Stimulated activated naive CD4-positive, alpha-beta T cell (primary cell): ENCODE results near the gene FAM217A.
"Not testable (repeated sequence)": the region's sequence is repeated elsewhere in the genome, so short reads cannot be mapped to it uniquely, and the experiment has no call there.

Experiments
- DNase-seq, 6 experiments: peaks; one replicate each; lab custom pipeline; 2025; lab: John Stamatoyannopoulos, UW

The FAM217A gene, protein sequence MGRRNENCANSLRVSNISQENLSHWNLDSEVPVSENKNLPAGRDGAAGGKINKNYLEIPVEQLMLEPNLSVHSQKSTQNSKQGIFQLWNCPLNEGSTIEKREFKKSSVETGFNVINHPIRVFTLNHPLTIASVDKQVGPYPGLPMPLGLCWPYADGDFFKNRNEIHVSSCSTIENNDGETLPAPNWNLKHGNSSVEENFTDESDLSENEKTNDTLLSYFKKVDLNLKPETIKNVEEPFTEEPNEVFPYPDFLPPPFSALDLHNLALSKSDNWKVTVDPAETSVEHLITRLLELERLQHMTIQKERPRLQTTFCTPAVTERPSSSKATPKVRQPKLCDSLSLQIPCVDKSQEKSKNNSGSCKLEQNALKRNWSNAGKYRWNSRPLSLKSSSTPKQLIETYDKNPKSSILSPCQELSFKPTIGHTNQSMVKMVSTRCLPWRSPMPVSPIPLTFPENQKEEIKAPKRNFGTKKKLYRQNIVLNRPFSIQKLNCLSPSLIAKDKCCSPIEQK

DNA sequence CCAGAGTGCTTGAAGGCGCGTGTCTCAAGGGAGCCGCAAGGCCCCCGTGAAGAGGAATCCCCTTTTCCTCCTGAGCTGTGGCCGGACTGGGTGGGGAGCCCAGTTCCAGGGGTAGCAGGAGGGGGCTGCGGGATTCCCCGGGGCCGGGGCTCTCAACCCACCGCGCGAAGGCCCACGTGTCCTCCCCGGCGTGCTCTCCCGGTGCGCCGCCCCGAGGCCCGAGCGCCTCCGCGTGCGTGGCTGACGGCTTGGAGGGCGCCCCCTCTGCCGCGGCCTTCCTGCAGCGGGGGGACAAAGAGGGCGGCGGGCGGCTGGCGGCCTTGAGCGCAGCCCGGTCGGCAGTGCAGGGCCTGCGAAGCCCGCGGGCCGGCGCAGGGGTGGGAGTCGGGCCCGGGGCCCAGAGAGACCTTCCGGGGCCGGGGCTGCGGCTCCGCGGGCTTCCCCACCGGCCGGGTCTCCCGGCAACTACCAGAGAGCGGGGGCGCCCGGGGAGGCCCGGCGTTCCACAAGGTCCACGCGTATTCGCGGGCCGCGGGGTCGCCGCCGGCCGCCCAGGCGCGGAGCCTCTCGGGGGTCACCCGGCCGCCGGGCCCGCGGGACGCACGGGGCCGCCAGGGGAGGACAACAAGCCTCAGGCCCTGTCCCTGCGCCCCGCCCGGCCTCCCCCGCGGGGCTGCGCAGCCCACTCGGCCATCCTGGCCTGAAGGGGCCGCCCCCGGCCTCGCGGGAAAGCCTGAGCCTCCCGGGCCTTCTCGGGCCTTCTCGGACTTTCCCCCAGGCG, at the start of gene FAM217A:
Gene FAM217A, minus strand, starts transcription at position 447 of the 781 bp plus-strand sequence. CDS start 1,723 bp downstream, outside the sequence.
- no peak for DNase-seq

DNA sequence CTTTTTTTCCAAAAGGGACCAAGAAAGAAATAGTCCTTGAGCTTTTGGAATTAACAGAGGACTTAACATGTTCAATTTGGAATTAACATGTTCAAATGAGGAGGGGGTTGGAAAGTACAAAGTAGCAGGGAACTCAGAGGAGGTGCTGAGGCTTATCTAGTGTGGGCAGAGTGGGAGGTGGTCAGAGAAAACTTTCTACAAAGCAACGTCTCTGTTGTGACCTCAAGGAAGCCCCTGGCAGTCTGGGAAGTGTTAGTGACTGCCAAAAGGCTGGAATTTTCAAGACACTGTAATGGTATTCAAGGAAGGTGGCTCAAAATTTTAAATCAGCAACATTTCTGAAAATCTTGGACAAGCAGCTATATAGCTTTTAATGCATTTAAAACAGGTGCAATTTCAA, 49.1 kb upstream of the FAM217A start:
- no peak for DNase-seq

DNA sequence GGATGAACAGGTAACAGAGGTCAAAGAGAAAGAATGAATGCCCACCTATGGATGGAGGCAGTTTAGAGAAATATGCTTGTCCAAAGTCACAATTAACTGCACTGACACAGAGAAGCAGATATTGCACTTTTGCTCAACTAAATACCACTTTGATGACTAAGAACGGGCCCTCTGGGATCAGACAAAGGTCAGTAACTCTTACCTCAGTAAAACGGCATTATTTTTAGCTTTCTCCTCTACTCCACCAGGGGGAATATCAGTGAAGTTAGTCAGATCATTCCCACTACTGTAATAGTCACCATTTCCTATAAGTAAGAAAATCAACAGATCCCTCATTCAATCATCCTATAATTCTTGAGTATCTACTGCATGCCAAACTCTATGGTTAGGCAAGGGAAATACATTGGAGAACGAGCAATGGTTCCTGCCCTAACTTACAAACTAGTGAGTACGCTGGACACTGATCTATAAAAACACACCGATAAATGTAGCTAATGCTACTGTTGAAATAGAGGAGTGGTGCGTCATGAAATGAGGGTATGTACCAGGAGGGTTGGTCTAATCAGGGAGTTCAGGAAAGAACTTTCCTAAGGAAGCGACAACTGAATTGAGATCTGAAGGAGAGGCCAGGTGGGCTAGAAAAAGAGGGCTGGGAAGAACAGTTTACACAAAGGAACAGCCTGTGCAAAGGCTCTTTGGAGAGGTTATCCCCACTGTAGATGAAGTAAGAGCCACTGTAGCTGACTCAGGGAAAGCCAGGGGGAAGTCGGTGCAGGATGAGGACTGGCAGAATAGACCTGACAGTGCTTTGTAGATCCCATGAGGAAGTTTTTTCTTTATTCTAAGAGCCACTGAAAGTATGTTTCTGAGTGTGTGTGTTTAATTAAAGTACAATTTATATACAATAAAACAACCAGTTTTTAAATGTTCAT, 47.3 kb upstream of the FAM217A start:
- DNase-seq: no peak

DNA sequence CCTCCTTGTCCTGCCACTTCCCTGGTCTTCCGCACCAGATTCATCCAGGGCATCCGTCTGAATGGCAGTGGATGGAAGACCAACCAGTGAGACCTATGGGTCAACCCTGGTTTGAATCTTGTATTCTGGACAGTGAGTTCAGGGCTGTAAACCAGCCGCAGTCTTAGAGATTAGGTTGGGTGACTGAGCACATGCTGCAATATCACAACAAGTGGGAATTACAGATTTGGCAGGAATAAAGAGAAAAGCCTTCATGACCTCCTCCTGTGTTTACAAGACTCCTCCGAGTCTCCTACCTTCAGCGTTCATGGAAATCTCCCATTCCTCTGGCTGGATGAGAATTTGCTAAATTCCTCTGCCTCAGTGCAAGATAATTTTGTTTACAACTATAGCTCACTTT, 46.6 kb upstream of the FAM217A start:
- DNase-seq: no peak

DNA sequence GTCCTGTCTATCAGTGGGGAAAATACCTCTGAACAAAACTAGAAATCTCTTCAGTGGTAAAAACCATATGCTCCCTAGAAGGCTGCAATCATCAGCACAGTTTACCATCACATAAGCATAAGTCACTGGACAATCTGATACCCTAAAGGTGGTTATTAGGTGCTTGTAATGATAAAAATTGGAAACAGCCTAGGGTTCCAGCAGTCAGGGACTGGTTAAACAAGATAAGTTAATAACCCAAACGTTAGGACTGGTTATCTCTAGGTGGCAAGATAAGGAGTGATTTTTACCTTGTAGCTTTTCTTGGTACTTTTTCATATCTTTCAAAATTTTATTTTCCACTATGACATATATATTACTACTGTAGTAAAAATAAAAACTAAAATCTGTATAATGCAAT, 45.4 kb upstream of the FAM217A start:
- DNase-seq: no peak

DNA sequence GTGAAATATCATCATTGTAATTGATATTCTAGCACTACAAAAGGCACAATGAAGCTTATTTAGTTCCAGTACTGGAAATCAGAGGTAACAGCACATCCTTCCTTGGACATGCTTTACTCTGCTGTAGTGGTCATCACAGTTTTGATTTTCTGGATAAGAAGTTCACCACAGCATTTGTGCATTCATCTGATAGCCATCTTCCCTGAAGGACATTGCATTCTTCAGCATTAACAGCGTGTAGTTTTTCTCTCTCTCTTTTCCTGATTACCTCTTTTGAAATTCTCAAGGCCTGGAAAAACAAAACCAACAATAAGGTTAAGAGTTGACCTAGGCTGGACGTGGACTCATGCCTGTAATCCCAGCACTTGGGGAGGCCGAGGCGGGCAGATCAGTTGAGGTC, 36.8 kb upstream of the FAM217A start:
- DNase-seq: no peak

DNA sequence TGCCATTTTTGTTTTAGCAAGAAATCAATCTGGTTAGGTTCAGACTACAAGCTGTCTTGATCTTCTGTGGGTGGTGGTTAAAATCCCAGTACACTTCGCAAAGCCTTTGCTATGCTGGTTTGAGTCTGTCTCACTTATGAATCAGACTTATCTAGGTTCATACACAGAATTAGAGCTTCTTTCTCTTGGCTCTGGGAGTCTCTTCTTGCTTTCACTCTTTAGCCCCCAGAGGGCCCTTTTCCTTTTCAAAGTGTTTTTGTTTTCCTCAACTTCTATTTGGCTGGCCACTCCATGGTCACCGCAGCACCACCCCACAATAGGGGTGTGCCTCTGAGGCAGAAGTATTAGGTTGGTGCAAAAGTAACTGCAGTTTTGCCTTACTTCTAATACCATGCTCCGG, 35.2 kb upstream of the FAM217A start:
- DNase-seq: no peak

DNA sequence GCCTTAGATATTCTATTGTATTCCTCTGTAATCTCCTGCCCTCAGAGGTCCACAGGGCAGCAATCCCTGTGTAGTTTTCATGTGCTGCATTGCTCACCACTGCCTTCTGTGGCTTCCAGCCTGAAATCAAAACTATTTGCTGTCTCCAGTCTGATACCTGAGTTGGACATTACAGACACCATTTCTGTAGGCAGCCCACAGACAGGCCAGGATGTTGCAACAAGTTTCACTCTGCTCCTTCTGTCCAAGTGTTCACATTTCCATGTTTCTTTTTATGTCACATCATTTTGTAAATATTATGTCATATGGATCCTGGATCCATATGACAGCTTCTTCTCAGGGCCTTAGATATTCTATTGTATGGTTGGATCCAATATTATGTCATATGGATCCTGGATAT, 34.7 kb upstream of the FAM217A start:
- no peak for DNase-seq

DNA sequence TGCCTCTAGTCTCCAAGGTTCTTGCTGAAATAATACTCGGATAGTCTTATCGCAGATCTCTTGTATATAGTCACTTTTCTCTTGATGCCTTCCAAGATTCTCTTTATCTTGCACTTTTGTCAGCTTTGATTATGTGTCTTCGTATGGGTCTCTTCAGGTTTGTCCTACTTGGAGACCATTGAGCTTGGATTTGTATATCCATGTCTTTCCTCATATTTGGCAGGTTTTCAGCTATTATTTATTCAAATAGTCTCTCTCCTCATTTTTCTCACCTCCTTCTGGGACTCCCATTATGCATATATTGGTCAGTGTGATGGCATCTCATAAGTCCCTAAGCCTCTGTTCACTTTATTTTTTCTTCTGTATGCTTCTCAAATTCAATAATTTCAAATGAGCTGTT, 33.4 kb upstream of the FAM217A start:
- no peak for DNase-seq

DNA sequence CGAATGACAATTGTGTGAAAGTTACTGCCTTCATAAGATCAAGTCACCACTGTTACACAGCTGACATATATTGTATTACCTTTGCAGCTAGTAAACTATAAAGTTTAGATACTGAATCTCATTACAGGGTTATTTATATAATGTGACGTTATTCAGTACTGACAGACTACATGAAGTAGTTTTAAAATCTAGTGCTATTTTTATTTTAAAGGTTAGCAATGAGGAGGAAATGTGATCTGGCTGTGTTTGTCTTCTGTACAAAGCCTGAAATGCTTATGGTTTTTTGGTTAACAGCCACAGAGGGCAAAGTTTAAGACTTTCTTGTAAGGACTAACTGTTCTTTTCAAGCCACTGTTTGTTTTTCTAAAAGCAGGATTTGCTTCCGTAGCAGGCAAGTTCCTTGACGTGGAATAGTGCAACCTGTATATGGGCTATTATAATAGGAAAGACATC, 30.5 kb upstream of the FAM217A start:
- DNase-seq: not testable (repeated sequence)

DNA sequence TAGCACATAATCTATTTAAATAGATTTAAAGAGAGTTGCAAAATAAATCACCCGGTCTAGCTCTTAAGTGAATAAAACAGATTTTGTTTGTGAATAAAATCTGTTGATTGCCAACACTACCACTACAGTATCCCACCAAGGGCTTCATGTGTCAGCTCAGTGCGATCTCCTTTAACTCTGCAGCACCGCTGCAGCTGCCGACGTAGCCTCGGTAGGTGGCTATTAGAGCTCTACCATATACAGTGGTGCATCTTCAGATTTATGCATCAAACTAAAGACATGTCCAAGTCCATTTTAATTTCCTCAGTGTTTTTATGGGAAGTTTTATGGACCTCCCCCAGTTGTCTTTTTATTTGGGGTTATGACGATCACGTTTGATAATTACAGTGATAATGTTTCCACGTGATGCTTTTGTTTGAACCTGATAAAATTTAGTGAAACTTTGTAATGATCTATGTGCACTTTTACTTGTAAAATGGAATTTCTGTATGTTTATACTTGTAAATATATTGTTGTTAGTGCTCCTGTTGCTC, 29.7 kb upstream of the FAM217A start:
- no peak for DNase-seq

DNA sequence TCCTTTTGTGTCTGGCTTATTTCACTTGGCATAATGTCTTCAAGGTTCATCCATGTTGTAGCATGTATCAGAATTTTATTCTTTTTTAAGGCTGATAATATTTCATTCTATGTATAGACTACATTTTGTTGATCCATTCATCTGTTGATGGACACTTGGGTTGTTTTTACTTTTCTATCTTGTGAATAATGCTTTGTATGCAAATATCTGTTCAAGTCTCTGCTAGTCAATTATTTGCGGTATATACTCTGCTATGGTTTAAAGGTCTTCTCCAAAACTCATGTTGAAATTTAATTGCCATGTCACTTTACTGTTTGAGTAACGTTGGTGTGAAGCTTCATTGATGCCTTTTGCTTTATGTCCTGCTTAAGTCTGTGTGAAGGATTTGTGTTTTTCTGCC, 28.9 kb upstream of the FAM217A start:
- DNase-seq: no peak

DNA sequence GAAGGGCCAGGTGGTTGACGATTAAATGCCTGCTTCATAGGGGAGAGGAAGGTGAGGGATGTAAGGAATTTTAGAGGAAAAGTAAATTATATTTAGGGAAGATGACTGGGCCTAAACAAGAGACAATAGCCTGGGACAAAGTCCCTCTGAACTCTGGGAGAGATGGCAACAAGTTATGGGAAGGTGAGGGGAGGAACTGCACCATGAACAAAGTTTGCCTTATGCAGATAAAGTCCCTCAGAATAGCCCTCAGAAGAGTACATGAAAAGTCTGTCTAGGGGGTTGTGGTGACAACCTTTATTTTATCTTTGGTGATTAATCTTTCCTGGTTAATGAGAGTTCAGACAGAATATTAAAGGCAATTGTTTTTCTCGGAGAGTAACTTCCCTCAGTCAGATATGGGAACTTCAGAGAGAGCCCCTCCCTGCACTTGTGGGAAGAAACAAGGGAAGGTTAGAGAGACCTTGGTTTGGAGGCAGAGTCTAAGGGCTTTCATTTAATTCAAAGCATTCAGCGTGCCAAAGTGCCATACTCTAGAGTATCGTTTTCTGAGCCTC, 27.1 kb upstream of the FAM217A start:
- no peak for DNase-seq

DNA sequence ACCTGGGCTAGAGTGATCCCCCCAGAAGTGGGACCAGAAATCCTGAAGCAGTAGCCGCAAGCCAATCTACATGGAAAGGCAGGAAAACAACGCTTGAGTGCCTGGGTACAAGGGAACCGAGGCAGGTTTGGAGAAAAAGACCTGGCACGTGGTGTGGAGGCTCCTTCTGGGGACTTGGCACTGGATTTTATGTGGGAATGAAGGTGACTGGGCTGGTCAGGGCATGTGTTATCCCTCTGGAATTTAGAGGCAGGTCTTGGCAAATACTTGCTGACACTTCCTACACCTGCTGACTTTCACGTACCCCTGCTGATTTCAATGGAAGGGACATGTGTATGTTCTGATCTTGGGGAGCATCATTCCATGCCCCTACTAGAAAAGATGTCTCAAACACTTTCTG, 25.0 kb upstream of the FAM217A start:
- no peak for DNase-seq

DNA sequence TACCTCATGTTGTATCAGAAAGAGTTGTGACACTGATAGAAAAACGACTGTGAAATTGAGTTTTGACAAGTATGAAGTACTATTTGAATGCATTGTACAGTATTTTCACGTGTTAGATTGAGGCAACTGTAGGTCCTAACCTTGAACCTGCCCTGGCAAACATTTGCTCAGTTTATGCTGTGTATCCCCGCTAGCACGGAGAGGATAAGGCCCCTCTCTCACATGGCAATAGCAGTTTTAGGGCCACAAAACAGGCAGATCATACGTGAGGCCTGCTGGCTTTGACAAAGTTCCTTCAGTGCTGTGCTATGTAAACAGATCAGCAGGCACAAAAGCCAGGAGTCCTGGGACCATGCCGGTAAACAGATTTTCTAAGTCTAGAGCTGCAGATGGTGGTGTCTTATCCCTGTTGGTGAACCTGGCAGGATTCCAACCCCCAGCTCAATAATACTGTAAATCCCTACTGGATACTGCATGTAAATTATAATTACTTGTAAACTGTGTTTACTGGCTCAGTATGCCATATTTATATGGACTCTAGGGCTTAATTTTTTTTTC, 23.8 kb upstream of the FAM217A start:
- no peak for DNase-seq

DNA sequence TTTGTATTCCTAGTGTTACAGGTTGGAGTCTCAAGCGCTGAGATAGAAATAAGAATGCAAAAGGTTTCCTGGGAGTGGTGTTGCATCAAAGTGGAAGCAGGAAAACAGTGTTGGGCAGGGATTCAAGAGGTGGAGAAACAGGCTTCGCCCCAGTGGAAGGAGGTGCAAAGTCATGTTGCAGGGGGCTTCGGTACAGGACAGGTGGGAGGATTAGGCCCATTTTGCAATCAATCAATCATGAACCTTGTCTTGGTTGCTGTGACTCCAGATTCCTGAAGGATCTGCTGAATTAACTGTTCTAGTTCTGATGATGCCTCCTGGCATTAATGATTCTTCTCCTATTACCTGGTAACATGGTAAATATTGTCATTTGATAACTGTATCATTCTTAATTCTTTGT, 22.4 kb upstream of the FAM217A start:
- DNase-seq: no peak

DNA sequence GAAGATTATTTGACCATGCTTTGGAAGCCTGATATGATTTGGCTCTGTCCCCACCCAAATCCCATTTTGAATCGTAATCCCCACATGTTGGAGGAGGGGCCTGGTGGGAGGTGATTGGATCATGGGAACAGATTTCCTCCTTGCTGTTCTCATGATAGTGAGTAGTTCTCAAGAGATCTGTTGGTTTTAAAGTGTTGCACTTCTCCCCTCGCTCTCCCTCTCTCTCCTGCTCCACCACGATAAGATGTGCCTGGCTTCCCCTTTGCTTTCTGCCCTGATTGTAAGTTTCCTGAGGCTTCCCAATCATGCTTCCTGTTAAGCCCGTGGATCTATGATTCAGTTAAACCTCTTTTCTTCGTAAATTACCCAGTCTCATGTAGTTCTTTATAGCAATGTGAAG, 21.7 kb upstream of the FAM217A start:
- DNase-seq: no peak

DNA sequence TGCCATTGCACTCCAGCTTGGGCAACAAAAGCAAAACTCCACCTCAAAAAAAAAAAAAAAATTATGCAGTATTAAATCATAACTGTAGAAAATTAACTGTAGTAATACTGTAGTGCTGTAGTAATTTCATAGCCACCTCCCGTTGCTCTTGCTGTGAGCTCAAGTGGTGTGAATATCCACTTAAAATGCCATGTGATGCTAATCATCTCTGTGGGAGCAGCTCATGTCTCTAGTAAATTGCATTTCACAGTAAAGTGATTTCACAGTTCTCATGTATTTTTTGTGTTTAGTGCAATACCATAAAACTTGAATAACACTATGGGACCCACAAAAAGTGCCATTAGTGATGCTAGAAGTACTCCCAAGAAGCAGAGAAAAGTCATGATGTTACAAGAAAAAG, 14.4 kb upstream of the FAM217A start:
- no peak for DNase-seq

DNA sequence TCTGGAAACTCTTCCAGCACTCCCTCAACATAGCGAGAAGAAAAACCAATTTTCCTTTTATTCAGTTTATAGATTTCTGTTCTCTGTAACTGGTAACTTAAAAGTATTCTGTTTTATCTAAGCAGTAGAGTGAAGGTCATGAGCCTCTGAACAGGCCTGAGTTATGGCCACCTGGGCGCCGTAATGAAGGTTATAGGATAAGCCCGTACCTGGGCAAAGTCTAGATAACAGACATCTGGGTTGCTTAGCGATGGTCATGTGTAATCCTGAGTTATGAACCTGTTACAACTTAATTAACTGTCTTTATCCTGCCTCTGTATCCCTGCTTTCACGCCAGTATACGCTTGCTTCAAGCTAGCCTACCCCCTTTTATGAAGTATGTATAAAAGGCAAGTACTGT, 13.0 kb upstream of the FAM217A start:
- no peak for DNase-seq

DNA sequence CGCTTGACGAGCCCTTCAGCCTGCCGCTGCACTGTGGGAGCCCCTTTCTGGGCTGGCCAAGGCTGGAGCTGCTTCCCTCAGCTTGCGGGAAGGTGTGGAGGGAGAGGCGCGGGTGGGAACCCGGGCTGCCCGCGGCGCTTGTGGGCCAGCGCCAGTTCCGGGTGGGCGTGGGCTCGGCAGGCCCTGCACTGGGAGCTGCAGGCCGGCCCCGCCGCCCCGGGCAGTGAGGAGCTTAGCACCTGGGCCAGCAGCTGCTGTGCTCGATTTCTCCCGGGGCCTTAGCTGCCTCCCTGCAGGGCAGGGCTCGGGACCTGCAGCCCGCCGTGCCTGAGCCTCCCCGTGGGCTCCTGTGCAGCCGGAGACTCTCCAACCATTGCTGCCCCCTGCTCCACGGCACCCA, 11.1 kb upstream of the FAM217A start:
- DNase-seq: not testable (repeated sequence)

DNA sequence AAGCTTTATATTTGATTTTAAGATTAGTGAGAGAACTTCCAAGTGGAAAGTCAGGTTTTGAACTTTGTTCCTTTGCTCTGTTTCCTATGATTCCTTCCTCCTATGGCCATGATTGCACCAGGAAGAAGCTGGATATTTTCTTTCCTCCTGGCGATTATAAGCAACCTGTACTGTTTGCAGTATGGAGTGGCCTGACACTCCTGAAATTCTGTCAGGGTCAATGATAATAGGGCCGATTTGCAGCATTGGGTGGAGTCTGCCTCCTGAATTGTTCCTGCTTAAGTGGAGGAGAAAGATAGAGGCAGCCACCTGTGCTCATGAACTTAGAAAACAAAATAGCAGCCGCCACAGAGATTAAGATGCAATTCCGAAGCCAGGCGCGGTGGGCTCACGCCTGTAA, 9.8 kb upstream of the FAM217A start:
- no peak for DNase-seq
